Stimulated activated naive CD8-positive, alpha-beta T cell treated with anti-CD3 and anti-CD28 coated beads, Interleukin-15, amount 100 ng/mL, for 72 hours (primary cell): Measurements from ENCODE around the gene ALOX12.

ENCODE experiments used
- ATAC-seq: fragments of 150-1000 bp; cut with Tn5 transposase; 2 replicates; pipeline ENCODE4 v1.10.0; 2021; ENCODE audit warnings: mild to moderate bottlenecking, moderate library complexity
- DNase-seq, 2 donors: peaks; one replicate each; pipeline ENCODE4 v3.0.0; 2021 to 2022
- H3K27ac Mint-ChIP-seq, 2 donors: one replicate each; pipeline ENCODE4 v1.8.0; 2022; ENCODE audit warnings: mild to moderate bottlenecking in 2 of 2, mixed read lengths in 2 of 2, moderate library complexity in 2 of 2
- H3K27me3 Mint-ChIP-seq: one replicate; pipeline ENCODE4 v1.8.0; 2022; ENCODE audit warnings: mixed read lengths
- H3K4me1 Mint-ChIP-seq: one replicate; pipeline ENCODE4 v1.8.0; 2022; ENCODE audit warnings: mild to moderate bottlenecking, mixed read lengths
- H3K4me3 Mint-ChIP-seq, 2 donors: one replicate each; pipeline ENCODE4 v1.8.0; 2022; ENCODE audit warnings: mild to moderate bottlenecking in 2 of 2, mixed read lengths in 2 of 2, moderate library complexity in 1 of 2
- H3K9me3 Mint-ChIP-seq, 2 donors: one replicate each; pipeline ENCODE4 v1.8.0; 2022; ENCODE audit warnings: mixed read lengths in 2 of 2

ALOX12 gene

GRCh38 chr17:7025245-7025644 lies 29.4 kb downstream of the ALOX12 start:
- Mint-ChIP-seq H3K4me1 (peaks cover 60% of the 10 kb centered on the region), H3K27me3 (peaks cover 14% of the 10 kb centered on the region), H3K4me3 (no peak overlapping the region), H3K27ac (no peak overlapping the region), H3K9me3 (peaks cover 0 to 10% of the 10 kb centered on the region in 2 donors)
- ATAC-seq (no peak), DNase-seq (no peak)

- no peak overlapping the region for H3K27ac Mint-ChIP-seq
- peaks cover 58% of the 10 kb centered on the region for H3K4me1 Mint-ChIP-seq
- no peak overlapping the region for H3K4me3 Mint-ChIP-seq
These were observed 30.7 kb downstream of the ALOX12 start for GRCh38 chr17:7026471-7027115.

GRCh38 chr17:7027335-7027734 lies 31.5 kb downstream of the ALOX12 start:
- DNase-seq (no peak), ATAC-seq (no peak)
- H3K4me1 Mint-ChIP-seq, result peaks cover 58% of the 10 kb centered on the region
- H3K9me3 Mint-ChIP-seq, result peaks cover 0 to 10% of the 10 kb centered on the region in 2 donors
- H3K4me3 Mint-ChIP-seq, result no peak overlapping the region
- no peak overlapping the region for H3K27ac Mint-ChIP-seq
- H3K27me3 Mint-ChIP-seq, result no peaks in the 10 kb centered on the region

More at GRCh38 chr17:7026471-7027115, 30.7 kb downstream of the ALOX12 start:
- Mint-ChIP-seq H3K9me3 (peaks cover 0 to 10% of the 10 kb centered on the region in 2 donors), H3K27me3 (peaks cover under 1% of the 10 kb centered on the region)
- ATAC-seq (no peak), DNase-seq (no peak)

- DNase-seq (no peak), ATAC-seq (no peak)
- H3K4me3 Mint-ChIP-seq, result peak overlapping the region; percentile 9 to 30
- H3K9me3 Mint-ChIP-seq, result peaks cover 0 to 10% of the 10 kb centered on the region in 2 donors
- H3K4me1 Mint-ChIP-seq, result peaks cover 57% of the 10 kb centered on the region
- H3K27me3 Mint-ChIP-seq, result no peaks in the 10 kb centered on the region
- no peak overlapping the region for H3K27ac Mint-ChIP-seq
These were observed 33.2 kb downstream of the ALOX12 start for GRCh38 chr17:7029096-7029495.

GRCh38 chr17:7029659-7030058 lies 33.8 kb downstream of the ALOX12 start:
- H3K27me3 Mint-ChIP-seq, result no peaks in the 10 kb centered on the region
- peak overlapping the region; percentile 72 to 83 for H3K4me3 Mint-ChIP-seq
- DNase-seq, result peak in 1 of 2 donors; percentile 55
- H3K4me1 Mint-ChIP-seq, result peaks cover 58% of the 10 kb centered on the region
- ATAC-seq, result peak; percentile 87
- H3K9me3 Mint-ChIP-seq, result peaks cover 0 to 10% of the 10 kb centered on the region in 2 donors
- H3K27ac Mint-ChIP-seq, result peak overlapping the region; percentile 54 to 75

GRCh38 chr17:7034955-7035590 lies 39.2 kb downstream of the ALOX12 start:
- Mint-ChIP-seq H3K27ac (peak overlapping the region; percentile 98), H3K4me3 (peak overlapping the region; percentile 89 to 92), H3K4me1 (peaks cover 80% of the 10 kb centered on the region), H3K27me3 (no peaks in the 10 kb centered on the region), H3K9me3 (no peaks in the 10 kb centered on the region)
- peak; percentile 70 for ATAC-seq
- peak; percentile 54 to 66 for DNase-seq

- DNase-seq (peak; percentile 96 to 98), ATAC-seq (peak; percentile 94)
- no peaks in the 10 kb centered on the region for H3K9me3 Mint-ChIP-seq
- H3K27ac Mint-ChIP-seq, result peak within 1 kb of the TSS; percentile 98
- peaks cover 73% of the 10 kb centered on the region for H3K4me1 Mint-ChIP-seq
- H3K27me3 Mint-ChIP-seq, result no peaks in the 10 kb centered on the region
- peak within 1 kb of the TSS; percentile 89 to 92 for H3K4me3 Mint-ChIP-seq
These were observed 39.9 kb downstream of the ALOX12 start, which contains the start of gene SLC16A13 for GRCh38 chr17:7035591-7036368. Gene SLC16A13 (plus strand): TSS chr17:7036015. CDS start chr17:7036383, 368 bp downstream.

GRCh38 chr17:7038025-7038862 lies 42.4 kb downstream of the ALOX12 start:
- H3K27me3 Mint-ChIP-seq, result no peaks in the 10 kb centered on the region
- no peak for DNase-seq
- no peak overlapping the region for H3K27ac Mint-ChIP-seq
- peak overlapping the region in 1 of 2 donors; percentile 44 for H3K4me3 Mint-ChIP-seq
- H3K9me3 Mint-ChIP-seq, result no peaks in the 10 kb centered on the region
- no peak for ATAC-seq
- peaks cover 74% of the 10 kb centered on the region for H3K4me1 Mint-ChIP-seq

GRCh38 chr17:7039832-7040231 lies 44.0 kb downstream of the ALOX12 start:
- H3K27ac Mint-ChIP-seq, result no peak overlapping the region
- no peak overlapping the region for H3K4me3 Mint-ChIP-seq
- no peaks in the 10 kb centered on the region for H3K9me3 Mint-ChIP-seq
- ATAC-seq, result no peak
- DNase-seq, result no peak
- peaks cover 66% of the 10 kb centered on the region for H3K4me1 Mint-ChIP-seq
- H3K27me3 Mint-ChIP-seq, result no peaks in the 10 kb centered on the region

GRCh38 chr17:7041607-7042500 lies 46.0 kb downstream of the ALOX12 start:
- Mint-ChIP-seq H3K27ac (peak overlapping the region; percentile 94 to 96), H3K4me3 (peak overlapping the region; percentile 90 to 93), H3K9me3 (no peaks in the 10 kb centered on the region), H3K27me3 (no peaks in the 10 kb centered on the region), H3K4me1 (peaks cover 69% of the 10 kb centered on the region)
- ATAC-seq, result peak; percentile 33
- no peak for DNase-seq

GRCh38 chr17:7042501-7043181 lies 46.8 kb downstream of the ALOX12 start:
- peaks cover 67% of the 10 kb centered on the region for H3K4me1 Mint-ChIP-seq
- peak overlapping the region; percentile 94 to 96 for H3K27ac Mint-ChIP-seq
- ATAC-seq (peak; percentile 63), DNase-seq (peak; percentile 66 to 70)
- no peaks in the 10 kb centered on the region for H3K27me3 Mint-ChIP-seq
- H3K9me3 Mint-ChIP-seq, result no peaks in the 10 kb centered on the region
- H3K4me3 Mint-ChIP-seq, result peak overlapping the region; percentile 90 to 93

- ATAC-seq (peak; percentile 11), DNase-seq (no peak)
- H3K27ac Mint-ChIP-seq, result peak overlapping the region; percentile 47 to 94
- peaks cover 66% of the 10 kb centered on the region for H3K4me1 Mint-ChIP-seq
- peak overlapping the region; percentile 90 to 93 for H3K4me3 Mint-ChIP-seq
- H3K27me3 Mint-ChIP-seq, result no peaks in the 10 kb centered on the region
- no peaks in the 10 kb centered on the region for H3K9me3 Mint-ChIP-seq
These were observed 47.3 kb downstream of the ALOX12 start for GRCh38 chr17:7043182-7043496.

GRCh38 chr17:7043497-7044198 lies 47.8 kb downstream of the ALOX12 start, which contains the start of gene SLC16A11:
Gene SLC16A11 (minus strand): TSS chr17:7044092. CDS start chr17:7043513, 579 bp downstream.
- Mint-ChIP-seq H3K27me3 (no peaks in the 10 kb centered on the region), H3K4me3 (peak within 1 kb of the TSS; percentile 90 to 93), H3K9me3 (no peaks in the 10 kb centered on the region), H3K4me1 (peaks cover 61% of the 10 kb centered on the region), H3K27ac (peak within 1 kb of the TSS; percentile 47 to 94)
- ATAC-seq (peak; percentile 38), DNase-seq (peak; percentile 39 to 52)
